WTC11 (cell line): Measurements from ENCODE around the gene HOXA1. TPM values are rescaled to one million over a fixed set of nuclear protein-coding genes. Genes with fewer than 3 reads are reported as not detected.
A peak's percentile ranks its signal among the peaks of the same experiment; 100 is the strongest.

Experiments
- ATAC-seq: fragments of 200-7000 bp; cut with Tn5 transposase; 2 replicates; pipeline ENCODE4 v1.10.0; 2021; ENCODE audit warnings: mild to moderate bottlenecking, moderate library complexity
- CTCF ChIA-PET: fragments of 300-600 bp; sonication (Branson Sonifier 250); formaldehyde crosslinking; loops from one replicate; lab custom pipeline; 2021; ENCODE audit warnings: antibody characterized with exemption; lab: Charles Lee
- POLR2A ChIA-PET: fragments of 350-600 bp; sonication (Branson Sonifier 250); formaldehyde crosslinking; loops from one replicate; lab custom pipeline; 2021; ENCODE audit warnings: antibody characterized with exemption; lab: Charles Lee
- DNase-seq: peaks from one replicate; pipeline ENCODE4 v3.0.0; 2021; ENCODE audit warnings: low spot score
- H3K27ac Mint-ChIP-seq: 2 replicates; pipeline ENCODE4 v1.8.0; 2021; ENCODE audit warnings: mixed read lengths
- H3K27me3 Mint-ChIP-seq: 2 replicates; pipeline ENCODE4 v1.8.0; 2021; ENCODE audit warnings: low read depth, mild to moderate bottlenecking, moderate library complexity, mixed read lengths
- H3K36me3 Mint-ChIP-seq: 2 replicates; pipeline ENCODE4 v1.8.0; 2021; ENCODE audit warnings: mixed read lengths
- H3K4me1 Mint-ChIP-seq: 2 replicates; pipeline ENCODE4 v1.8.0; 2022; ENCODE audit warnings: mixed read lengths
- H3K4me3 Mint-ChIP-seq: 2 replicates; pipeline ENCODE4 v1.8.0; 2021; ENCODE audit warnings: mild to moderate bottlenecking, moderate library complexity, mixed read lengths
- H3K9me3 Mint-ChIP-seq: 2 replicates; pipeline ENCODE4 v1.8.0; 2021; ENCODE audit warnings: mixed read lengths
- ATF2 ChIP-seq: sonication (generic); formaldehyde crosslinking; IDR thresholded peaks from 2 replicates; pipeline ENCODE4 v1.8.1; 2022; ENCODE audit warnings: low read depth, missing genetic modification reagents, borderline replicate concordance
- ATF6 ChIP-seq: sonication (generic); formaldehyde crosslinking; IDR thresholded peaks from 2 replicates; pipeline ENCODE4 v1.8.1; 2023; ENCODE audit warnings: mild to moderate bottlenecking, missing genetic modification reagents
- CBFB ChIP-seq: sonication (generic); formaldehyde crosslinking; IDR thresholded peaks from 2 replicates; pipeline ENCODE4 v1.8.1; 2022; ENCODE audit warnings: mild to moderate bottlenecking, low read depth, missing genetic modification reagents
- CREB1 ChIP-seq: sonication (generic); formaldehyde crosslinking; IDR thresholded peaks from 2 replicates; pipeline ENCODE4 v1.8.0; 2023; ENCODE audit warnings: mild to moderate bottlenecking, missing genetic modification reagents
- ELF4 ChIP-seq: sonication (generic); formaldehyde crosslinking; IDR thresholded peaks from 2 replicates; pipeline ENCODE4 v1.8.1; 2022; ENCODE audit warnings: low read depth, mild to moderate bottlenecking, moderate library complexity, missing genetic modification reagents
- ESRRA ChIP-seq: sonication (generic); formaldehyde crosslinking; IDR thresholded peaks from 2 replicates; pipeline ENCODE4 v1.8.1; 2022; ENCODE audit warnings: mild to moderate bottlenecking, missing genetic modification reagents, borderline replicate concordance
- ETV6 ChIP-seq: sonication (generic); formaldehyde crosslinking; IDR thresholded peaks from 2 replicates; pipeline ENCODE4 v1.8.1; 2022; ENCODE audit warnings: mild to moderate bottlenecking, missing genetic modification reagents
- GRHL2 ChIP-seq: fragments of 250-450 bp; sonication (Bioruptor Pico); IDR thresholded peaks from 2 replicates; pipeline ENCODE4 v1.8.0; 2022; ENCODE audit warnings: mild to moderate bottlenecking, moderate library complexity; ENCODE audit not compliant: insufficient replicate concordance, severe bottlenecking
- IRF1 ChIP-seq: sonication (generic); formaldehyde crosslinking; IDR thresholded peaks from 2 replicates; pipeline ENCODE4 v1.8.0; 2023; ENCODE audit warnings: missing genetic modification reagents
- IRF2 ChIP-seq: sonication (generic); formaldehyde crosslinking; IDR thresholded peaks from 2 replicates; pipeline ENCODE4 v1.8.0; 2022; ENCODE audit warnings: low read depth, missing genetic modification reagents, borderline replicate concordance
- NFATC4 ChIP-seq: fragments of 250-450 bp; sonication (Bioruptor Pico); IDR thresholded peaks from 2 replicates; pipeline ENCODE4 v1.9.0; 2021; ENCODE audit warnings: mild to moderate bottlenecking
- NR3C1 ChIP-seq: sonication (generic); formaldehyde crosslinking; conservative IDR thresholded peaks from 2 replicates; pipeline ENCODE4 v1.8.1; 2023; ENCODE audit warnings: low read depth, mild to moderate bottlenecking, missing genetic modification reagents
- RELA ChIP-seq: sonication (generic); formaldehyde crosslinking; IDR thresholded peaks from 2 replicates; pipeline ENCODE4 v1.8.1; 2022; ENCODE audit warnings: missing genetic modification reagents, mild to moderate bottlenecking, borderline replicate concordance
- SMAD4 ChIP-seq: sonication (generic); formaldehyde crosslinking; IDR thresholded peaks from 2 replicates; pipeline ENCODE4 v1.8.0; 2022; ENCODE audit warnings: mild to moderate bottlenecking, missing genetic modification reagents
- SP1 ChIP-seq: sonication (generic); formaldehyde crosslinking; conservative IDR thresholded peaks from 2 replicates; pipeline ENCODE4 v1.8.1; 2022; ENCODE audit warnings: missing genetic modification reagents
- TCF7 ChIP-seq: sonication (generic); formaldehyde crosslinking; IDR thresholded peaks from 2 replicates; pipeline ENCODE4 v1.8.0; 2022; ENCODE audit warnings: mild to moderate bottlenecking, low read depth, missing genetic modification reagents, moderate library complexity
- TEAD1 ChIP-seq: sonication (generic); formaldehyde crosslinking; IDR thresholded peaks from 2 replicates; pipeline ENCODE4 v1.8.0; 2022; ENCODE audit warnings: mild to moderate bottlenecking, missing genetic modification reagents
- ZNF425 ChIP-seq: fragments of 250-450 bp; sonication (Bioruptor Pico); conservative IDR thresholded peaks from 2 replicates; pipeline ENCODE4 v1.9.0; 2021; ENCODE audit warnings: mild to moderate bottlenecking
- total RNA-seq: library from RNA; stranded (reverse); gene quantifications from 3 replicates; pipeline ENCODE4 v1.2.3, GENCODE V29; 2021
- TF ChIP-seq, protein P1 (sequence below): fragments of 250-450 bp; sonication (Bioruptor Pico); IDR thresholded peaks from 2 replicates; pipeline ENCODE4 v1.9.0; 2021; ENCODE audit warnings: mild to moderate bottlenecking
- TF ChIP-seq, protein P2 (sequence below): sonication (generic); formaldehyde crosslinking; IDR thresholded peaks from 2 replicates; pipeline ENCODE4 v1.8.1; 2022; ENCODE audit warnings: low read depth, mild to moderate bottlenecking, moderate library complexity, missing genetic modification reagents, borderline replicate concordance
- TF ChIP-seq, protein P3 (sequence below): sonication (generic); formaldehyde crosslinking; IDR thresholded peaks from 2 replicates; pipeline ENCODE4 v1.8.1; 2023; ENCODE audit warnings: mild to moderate bottlenecking, missing genetic modification reagents, moderate library complexity
- TF ChIP-seq, protein P4 (sequence below): sonication (generic); formaldehyde crosslinking; IDR thresholded peaks from 2 replicates; pipeline ENCODE4 v1.8.1; 2022; ENCODE audit warnings: missing genetic modification reagents, borderline replicate concordance

HOXA1 gene
- total RNA-seq, 1 experiment from 2014 or later = not detected

DNA sequence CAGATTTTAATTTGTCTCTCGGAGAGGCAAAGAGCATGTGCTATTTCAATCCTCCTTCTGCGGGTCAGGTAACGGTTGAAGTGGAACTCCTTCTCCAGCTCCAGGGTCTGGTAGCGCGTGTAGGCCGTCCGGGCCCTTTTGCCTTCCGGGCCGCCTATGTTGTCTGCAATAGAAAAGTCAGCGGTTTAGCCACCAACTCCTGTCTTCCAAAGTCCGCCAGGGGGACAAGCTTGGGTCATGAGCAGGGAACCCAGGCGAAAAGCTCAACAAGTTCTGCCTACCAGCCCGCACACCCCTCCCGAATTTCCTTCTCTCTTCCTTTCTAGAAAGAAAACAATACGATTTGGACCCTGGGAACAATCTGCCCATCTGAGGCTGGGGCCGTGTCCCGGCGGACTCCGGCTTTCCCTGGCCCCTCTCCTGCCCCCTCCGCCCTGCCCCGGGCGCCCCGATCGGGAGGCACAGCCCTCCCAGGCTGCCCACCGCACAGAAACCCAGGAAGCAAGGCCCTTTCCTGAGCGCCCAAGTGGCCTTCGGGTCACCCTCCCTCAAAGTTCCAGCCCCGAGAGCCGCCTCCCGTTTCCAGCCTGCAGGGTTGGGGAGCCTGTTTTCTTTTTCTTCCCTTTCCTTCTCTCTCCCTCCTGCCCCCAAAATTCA, 46.3 kb upstream of the HOXA1 start:
- Mint-ChIP-seq H3K27me3 (peaks cover 100% of the 10 kb centered on the region), H3K4me1 (peaks cover 20% of the 10 kb centered on the region), H3K36me3 (no peaks in the 10 kb centered on the region), H3K9me3 (no peaks in the 10 kb centered on the region), H3K27ac (no peak overlapping the region), H3K4me3 (peak overlapping the region; percentile 74)
- POLR2A ChIA-PET = no interaction called here
- DNase-seq = peak; percentile 43
- peak; percentile 24 for ATAC-seq
- CTCF ChIA-PET = interaction anchor here (0.9 to 3.8 kb wide), 12 partner anchors 8 to 767 kb away, joined by 3 to 39 read pairs (median 6); partner anchors contain the start of genes HOXA13, HOXA3 and HOXA7
- TF ChIP-seq, protein P1, sequence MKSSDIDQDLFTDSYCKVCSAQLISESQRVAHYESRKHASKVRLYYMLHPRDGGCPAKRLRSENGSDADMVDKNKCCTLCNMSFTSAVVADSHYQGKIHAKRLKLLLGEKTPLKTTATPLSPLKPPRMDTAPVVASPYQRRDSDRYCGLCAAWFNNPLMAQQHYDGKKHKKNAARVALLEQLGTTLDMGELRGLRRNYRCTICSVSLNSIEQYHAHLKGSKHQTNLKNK (CRISPR knock-in tag) = no peak
- TF ChIP-seq TEAD1 (CRISPR knock-in tag) (no peak), ELF4 (CRISPR knock-in tag) (no peak), IRF2 (CRISPR knock-in tag) (no peak), SP1 (no peak), NFATC4 (CRISPR knock-in tag) (no peak), ESRRA (CRISPR knock-in tag) (no peak), ATF6 (CRISPR knock-in tag) (no peak), RELA (CRISPR knock-in tag) (no peak), ZNF425 (no peak), CREB1 (no peak), SMAD4 (CRISPR knock-in tag) (no peak)
- TF ChIP-seq, protein P2, sequence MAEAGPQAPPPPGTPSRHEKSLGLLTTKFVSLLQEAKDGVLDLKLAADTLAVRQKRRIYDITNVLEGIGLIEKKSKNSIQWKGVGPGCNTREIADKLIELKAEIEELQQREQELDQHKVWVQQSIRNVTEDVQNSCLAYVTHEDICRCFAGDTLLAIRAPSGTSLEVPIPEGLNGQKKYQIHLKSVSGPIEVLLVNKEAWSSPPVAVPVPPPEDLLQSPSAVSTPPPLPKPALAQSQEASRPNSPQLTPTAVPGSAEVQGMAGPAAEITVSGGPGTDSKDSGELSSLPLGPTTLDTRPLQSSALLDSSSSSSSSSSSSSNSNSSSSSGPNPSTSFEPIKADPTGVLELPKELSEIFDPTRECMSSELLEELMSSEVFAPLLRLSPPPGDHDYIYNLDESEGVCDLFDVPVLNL (CRISPR knock-in tag) = no peak
- TF ChIP-seq, protein P3, sequence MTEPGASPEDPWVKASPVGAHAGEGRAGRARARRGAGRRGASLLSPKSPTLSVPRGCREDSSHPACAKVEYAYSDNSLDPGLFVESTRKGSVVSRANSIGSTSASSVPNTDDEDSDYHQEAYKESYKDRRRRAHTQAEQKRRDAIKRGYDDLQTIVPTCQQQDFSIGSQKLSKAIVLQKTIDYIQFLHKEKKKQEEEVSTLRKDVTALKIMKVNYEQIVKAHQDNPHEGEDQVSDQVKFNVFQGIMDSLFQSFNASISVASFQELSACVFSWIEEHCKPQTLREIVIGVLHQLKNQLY (CRISPR knock-in tag) = no peak
- TF ChIP-seq, protein P4, sequence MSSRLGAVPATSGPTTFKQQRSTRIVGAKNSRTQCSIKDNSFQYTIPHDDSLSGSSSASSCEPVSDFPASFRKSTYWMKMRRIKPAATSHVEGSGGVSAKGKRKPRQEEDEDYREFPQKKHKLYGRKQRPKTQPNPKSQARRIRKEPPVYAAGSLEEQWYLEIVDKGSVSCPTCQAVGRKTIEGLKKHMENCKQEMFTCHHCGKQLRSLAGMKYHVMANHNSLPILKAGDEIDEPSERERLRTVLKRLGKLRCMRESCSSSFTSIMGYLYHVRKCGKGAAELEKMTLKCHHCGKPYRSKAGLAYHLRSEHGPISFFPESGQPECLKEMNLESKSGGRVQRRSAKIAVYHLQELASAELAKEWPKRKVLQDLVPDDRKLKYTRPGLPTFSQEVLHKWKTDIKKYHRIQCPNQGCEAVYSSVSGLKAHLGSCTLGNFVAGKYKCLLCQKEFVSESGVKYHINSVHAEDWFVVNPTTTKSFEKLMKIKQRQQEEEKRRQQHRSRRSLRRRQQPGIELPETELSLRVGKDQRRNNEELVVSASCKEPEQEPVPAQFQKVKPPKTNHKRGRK = no peak
- TF ChIP-seq, all 79 proteins: peak for 0

DNA sequence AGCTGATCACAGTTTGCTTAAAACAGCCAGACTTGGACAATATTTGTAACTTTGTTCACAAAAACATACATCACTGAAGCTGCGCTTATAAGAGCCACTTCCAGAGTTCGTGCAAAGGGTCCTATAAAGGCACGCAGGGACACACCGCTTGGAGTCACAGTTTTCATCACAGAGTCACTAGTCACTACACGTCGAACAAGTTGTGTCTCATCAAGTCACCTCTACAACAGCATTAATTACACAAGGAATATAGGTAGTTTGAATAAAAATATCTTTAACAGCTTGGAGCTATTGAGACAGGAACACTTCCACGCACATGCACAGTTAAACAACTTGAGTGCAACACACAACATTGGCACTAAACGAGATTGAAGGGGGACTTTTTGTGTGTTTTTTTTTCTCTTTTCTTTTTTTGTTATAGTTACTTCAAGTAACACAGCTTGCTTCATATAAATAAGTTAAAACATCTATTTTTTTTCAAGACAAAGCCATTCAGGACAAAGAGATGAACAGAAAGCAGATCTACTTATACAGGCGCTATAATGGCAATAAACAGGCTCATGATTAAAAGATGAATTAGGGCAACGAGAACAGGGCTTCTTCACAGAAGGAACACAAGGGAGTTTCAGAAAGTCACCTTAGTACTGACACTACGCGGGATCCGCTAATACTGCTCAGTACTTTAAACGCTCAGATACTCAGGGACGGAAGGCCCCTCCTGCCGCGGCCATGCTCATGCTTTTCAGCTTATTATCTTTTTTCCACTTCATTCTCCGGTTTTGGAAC, 45.5 kb upstream of the HOXA1 start:
- Mint-ChIP-seq H3K36me3 (no peaks in the 10 kb centered on the region), H3K27ac (no peak overlapping the region), H3K4me3 (no peak overlapping the region), H3K9me3 (no peaks in the 10 kb centered on the region), H3K27me3 (peaks cover 100% of the 10 kb centered on the region), H3K4me1 (peaks cover 20% of the 10 kb centered on the region)
- DNase-seq (no peak), ATAC-seq (no peak)
- CTCF ChIA-PET = interaction anchor here (0.9 to 3.8 kb wide), 5 partner anchors 9 to 284 kb away, joined by 3 to 39 read pairs (median 3); partner anchors contain the start of gene HOXA7
- POLR2A ChIA-PET = no interaction called here
- TF ChIP-seq ATF2 (no peak), CBFB (CRISPR knock-in tag) (no peak), GRHL2 (CRISPR knock-in tag) (no peak), TCF7 (CRISPR knock-in tag) (no peak), IRF1 (CRISPR knock-in tag) (no peak), CREB1 (no peak), ETV6 (CRISPR knock-in tag) (no peak), NR3C1 (CRISPR knock-in tag) (no peak)
